ENCODE measurements around the gene C1orf122. TPM values are rescaled to one million over a fixed set of nuclear protein-coding genes. Genes with fewer than 3 reads are reported as not detected.

The C1orf122 gene
- total and polyA plus RNA-seq, 2 of the 13 experiments (the other 11 are each of a cell fraction or from before 2014, with no cell fraction given), result 18.7 to 40.6 TPM

- in situ Hi-C loops (cut with HindIII; ENCODE audit: extremely low pct_ligation_motif_present, low pct_unique_long_range_greater_than_20kb) (no loop called here), intact Hi-C loops (cut with micrococcal nuclease; ENCODE audit: unreplicated experiment) (no loop called here)
- no TSS peak for BruUV-seq (replicated peaks)
- no peak overlapping the region for H3K4me2 ChIP-seq (ENCODE audit: low read depth, low read length)
- no peak overlapping the region for H3K27ac ChIP-seq (ENCODE audit: extremely low read length, insufficient read depth, low read length)
- WGBS (ENCODE audit: low lambda C conversion rate), result 66% methylated on average over 3 of the region's 3 CpGs
- no peak overlapping the region for H2AFZ ChIP-seq (ENCODE audit: low read length)
- no peak for DNase-seq (ENCODE audit: low spot score)
- CTCF ChIA-PET (ENCODE audit: low intra/inter-chr PET ratio, low total read pairs), result no interaction called here
- peaks cover 22 to 68% of the 10 kb centered on the region in 2 experiments for H3K36me3 ChIP-seq (replicated peaks in 1 of 2; ENCODE audit: control insufficient read depth in 1 of 2, insufficient read depth in 2 of 2, low read length in 2 of 2)
- H3K9ac ChIP-seq (ENCODE audit: insufficient read depth, low read depth, low read length), result no peak overlapping the region
- no peaks in the 10 kb centered on the region for H4K20me1 ChIP-seq (ENCODE audit: insufficient read depth, low read length)
- no peaks in the 10 kb centered on the region for H3K9me3 ChIP-seq (ENCODE audit: low read length)
- H3K4me1 ChIP-seq (ENCODE audit: insufficient read depth, low read length), result no peaks in the 10 kb centered on the region; the same call in 1 of the 2 replicates
- H3K79me2 ChIP-seq (ENCODE audit: insufficient read depth, low read length), result no peaks in the 10 kb centered on the region
- H3K27me3 ChIP-seq (ENCODE audit: control insufficient read depth in 1 of 2, insufficient read depth in 2 of 2, low read length in 2 of 2), result no peaks in the 10 kb centered on the region
- H3K4me3 ChIP-seq (replicated peaks in 1 of 3; ENCODE audit: insufficient read depth in 1 of 3, low read depth in 2 of 3, low read length in 3 of 3), result no peak overlapping the region
- POLR2A ChIA-PET, result no interaction called here
- FAIRE-seq, result no peak
- TF ChIP-seq, protein P1, sequence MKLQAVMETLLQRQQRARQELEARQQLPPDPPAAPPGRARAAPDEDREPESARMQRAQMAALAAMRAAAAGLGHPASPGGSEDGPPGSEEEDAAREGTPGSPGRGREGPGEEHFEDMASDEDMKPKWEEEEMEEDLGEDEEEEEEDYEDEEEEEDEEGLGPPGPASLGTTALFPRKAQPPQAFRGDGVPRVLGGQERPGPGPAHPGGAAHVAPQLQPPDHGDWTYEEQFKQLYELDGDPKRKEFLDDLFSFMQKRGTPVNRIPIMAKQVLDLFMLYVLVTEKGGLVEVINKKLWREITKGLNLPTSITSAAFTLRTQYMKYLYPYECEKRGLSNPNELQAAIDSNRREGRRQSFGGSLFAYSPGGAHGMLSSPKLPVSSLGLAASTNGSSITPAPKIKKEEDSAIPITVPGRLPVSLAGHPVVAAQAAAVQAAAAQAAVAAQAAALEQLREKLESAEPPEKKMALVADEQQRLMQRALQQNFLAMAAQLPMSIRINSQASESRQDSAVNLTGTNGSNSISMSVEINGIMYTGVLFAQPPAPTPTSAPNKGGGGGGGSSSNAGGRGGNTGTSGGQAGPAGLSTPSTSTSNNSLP (IDR thresholded peaks at IDR 0.05; ENCODE audit: low read depth, low read length), result no peak
- TF ChIP-seq ZFP1 (CRISPR knock-in tag; IDR thresholded peaks at IDR 0.05) (no peak), ZMYM4 (CRISPR knock-in tag; IDR thresholded peaks at IDR 0.05) (no peak), POGZ (CRISPR knock-in tag; IDR thresholded peaks at IDR 0.05) (no peak), MYPOP (CRISPR knock-in tag; IDR thresholded peaks at IDR 0.05) (no peak), ZNF546 (CRISPR knock-in tag; conservative IDR thresholded peaks at IDR 0.05) (no peak), RNF219 (CRISPR knock-in tag; IDR thresholded peaks at IDR 0.05) (no peak), STAG1 (CRISPR knock-in tag; IDR thresholded peaks at IDR 0.05) (no peak), SMAD9 (CRISPR knock-in tag; IDR thresholded peaks at IDR 0.05) (no peak), CHD2 (IDR thresholded peaks at IDR 0.05; ENCODE audit: low read depth, low read length) (no peak), ZNF124 (CRISPR knock-in tag; IDR thresholded peaks at IDR 0.05) (no peak), TBX2 (CRISPR knock-in tag; IDR thresholded peaks at IDR 0.05; ENCODE audit: borderline replicate concordance) (no peak), KDM5A (IDR thresholded peaks at IDR 0.05; ENCODE audit: borderline replicate concordance, low read length) (no peak), RCOR2 (CRISPR knock-in tag; IDR thresholded peaks at IDR 0.05) (no peak)
- no peak for ATAC-seq
Measured at GRCh38 chr1:37836788-37837187, 29.2 kb downstream of the C1orf122 start.
